Activated naive CD4-positive, alpha-beta T cell treated with anti-CD3 and anti-CD28 coated beads, Interleukin-2, amount 50 U/mL, for 72 hours (primary cell): ENCODE data around the gene BRMS1L. TPM values are rescaled to one million over a fixed set of nuclear protein-coding genes. Genes with fewer than 3 reads are reported as not detected.

ENCODE experiments used
- ATAC-seq, 2 donors: fragments of 150-1000 bp; cut with Tn5 transposase; 2 replicates each; pipeline ENCODE4 v1.10.0; 2021; ENCODE audit warnings: mild to moderate bottlenecking in 2 of 2, moderate library complexity in 2 of 2
- DNase-seq, 2 donors: peaks; one replicate each; pipeline ENCODE4 v3.0.0; 2021 to 2022; ENCODE audit warnings: low spot score in 2 of 2
- H3K27ac Mint-ChIP-seq, 2 donors: one replicate each; pipeline ENCODE4 v1.8.0; 2022; ENCODE audit warnings: mild to moderate bottlenecking in 2 of 2, mixed read lengths in 2 of 2
- H3K36me3 Mint-ChIP-seq, 2 donors: one replicate each; pipeline ENCODE4 v1.8.0; 2022; ENCODE audit warnings: mixed read lengths in 2 of 2
- H3K9me3 Mint-ChIP-seq, 2 donors: one replicate each; pipeline ENCODE4 v1.8.0; 2022; ENCODE audit warnings: mixed read lengths in 2 of 2
- total RNA-seq, 2 donors: library from RNA; stranded (reverse); gene quantifications; one replicate each; pipeline ENCODE4 v1.2.3, GENCODE V29; 2022

Gene BRMS1L
- total RNA-seq, 2 donors from 2014 or later: 5.1 to 5.7 TPM

- DNase-seq (no peak), ATAC-seq (peak; percentile 24 to 26)
- H3K36me3 Mint-ChIP-seq: no peaks in the 10 kb centered on the region
- no peak overlapping the region for H3K27ac Mint-ChIP-seq
- H3K9me3 Mint-ChIP-seq: no peaks in the 10 kb centered on the region
Measured at GRCh38 chr14:35881280-35881679, 55.1 kb downstream of the BRMS1L start.

- H3K9me3 Mint-ChIP-seq: no peaks in the 10 kb centered on the region
- DNase-seq: peak in 1 of 2 donors; percentile 22
- H3K36me3 Mint-ChIP-seq: no peaks in the 10 kb centered on the region
- H3K27ac Mint-ChIP-seq: peak overlapping the region in 1 of 2 donors; percentile 39
- ATAC-seq: no peak
Measured at GRCh38 chr14:35883677-35884293, 57.6 kb downstream of the BRMS1L start.

- Mint-ChIP-seq H3K27ac (no peak overlapping the region), H3K9me3 (peaks cover 0 to 10% of the 10 kb centered on the region in 2 donors), H3K36me3 (no peaks in the 10 kb centered on the region)
- DNase-seq (no peak), ATAC-seq (no peak)
Measured at GRCh38 chr14:35890308-35890707, 64.2 kb downstream of the BRMS1L start.

GRCh38 chr14:35895256-35895655, 69.1 kb downstream of the BRMS1L start:
- Mint-ChIP-seq H3K36me3 (peaks cover 5 to 18% of the 10 kb centered on the region in 2 donors), H3K9me3 (peaks cover 13 to 16% of the 10 kb centered on the region in 2 donors), H3K27ac (no peak overlapping the region)
- ATAC-seq (no peak), DNase-seq (no peak)

GRCh38 chr14:35897616-35898111, 71.5 kb downstream of the BRMS1L start:
- Mint-ChIP-seq H3K9me3 (peaks cover 13 to 16% of the 10 kb centered on the region in 2 donors), H3K27ac (no peak overlapping the region), H3K36me3 (peaks cover 5 to 18% of the 10 kb centered on the region in 2 donors)
- DNase-seq: no peak
- no peak for ATAC-seq

- no peak overlapping the region for H3K27ac Mint-ChIP-seq
- ATAC-seq (no peak), DNase-seq (no peak)
- peaks cover 5 to 18% of the 10 kb centered on the region in 2 donors for H3K36me3 Mint-ChIP-seq
- H3K9me3 Mint-ChIP-seq: peaks cover 13 to 16% of the 10 kb centered on the region in 2 donors
Measured at GRCh38 chr14:35898217-35898775, 72.2 kb downstream of the BRMS1L start.

- no peak for DNase-seq
- Mint-ChIP-seq H3K36me3 (peaks cover 5 to 18% of the 10 kb centered on the region in 2 donors), H3K9me3 (peaks cover 5 to 13% of the 10 kb centered on the region in 2 donors), H3K27ac (no peak overlapping the region)
- ATAC-seq: no peak
Measured at GRCh38 chr14:35900741-35901140, 74.6 kb downstream of the BRMS1L start.

GRCh38 chr14:35909665-35910064, 83.5 kb downstream of the BRMS1L start:
- no peak for ATAC-seq

GRCh38 chr14:35910191-35910590, 84.1 kb downstream of the BRMS1L start:
- Mint-ChIP-seq H3K9me3 (no peaks in the 10 kb centered on the region), H3K36me3 (no peaks in the 10 kb centered on the region), H3K27ac (no peak overlapping the region)
- DNase-seq (no peak), ATAC-seq (no peak)

More at GRCh38 chr14:35909665-35910064, 83.5 kb downstream of the BRMS1L start:
- Mint-ChIP-seq H3K9me3 (no peaks in the 10 kb centered on the region), H3K27ac (no peak overlapping the region), H3K36me3 (no peaks in the 10 kb centered on the region)
- DNase-seq: no peak

GRCh38 chr14:35911097-35911496, 85.0 kb downstream of the BRMS1L start:
- no peaks in the 10 kb centered on the region for H3K9me3 Mint-ChIP-seq
- DNase-seq: no peak
- H3K36me3 Mint-ChIP-seq: no peaks in the 10 kb centered on the region
- no peak for ATAC-seq
- no peak overlapping the region for H3K27ac Mint-ChIP-seq

GRCh38 chr14:35915185-35915584, 89.0 kb downstream of the BRMS1L start:
- ATAC-seq (no peak), DNase-seq (no peak)
- Mint-ChIP-seq H3K36me3 (peaks cover 6 to 13% of the 10 kb centered on the region in 2 donors), H3K9me3 (peaks cover 3 to 8% of the 10 kb centered on the region in 2 donors), H3K27ac (no peak overlapping the region)

- peaks cover 6 to 13% of the 10 kb centered on the region in 2 donors for H3K36me3 Mint-ChIP-seq
Measured at GRCh38 chr14:35915775-35916174, 89.6 kb downstream of the BRMS1L start.

More at GRCh38 chr14:35915775-35916174, 89.6 kb downstream of the BRMS1L start:
- peaks cover 3 to 8% of the 10 kb centered on the region in 2 donors for H3K9me3 Mint-ChIP-seq
- DNase-seq: no peak
- H3K27ac Mint-ChIP-seq: no peak overlapping the region
- no peak for ATAC-seq

Other genes starting within 250 kb of the BRMS1L start
- gene RALGAPA1, start 17.0 kb upstream of the BRMS1L start, total RNA-seq: 10 to 100 TPM; 22.5 to 34.7 TPM